HCT116 (cell line): ENCODE results near the gene RUNX2. TPM values are rescaled to one million over a fixed set of nuclear protein-coding genes. Genes with fewer than 3 reads are reported as not detected.

Source experiments
- ATAC-seq: fragments of 200-7000 bp; cut with Tn5 transposase; 2 replicates; pipeline ENCODE4 v1.9.1; 2020; ENCODE audit warnings: mild to moderate bottlenecking, moderate library complexity
- BruUV-seq: library from RNA; stranded (reverse); fragments of 400-500 nt; replicated peaks from 2 replicates; lab custom pipeline; 2021; lab: Mats Ljungman, UMichigan
- CTCF ChIA-PET: fragments of 300-600 bp; sonication (Branson Sonifier 250); formaldehyde crosslinking; loops from one replicate; lab custom pipeline; 2021; ENCODE audit warnings: antibody characterized with exemption; lab: Charles Lee
- POLR2A ChIA-PET: fragments of 300-600, 350-600 bp; sonication (Branson Sonifier 250); formaldehyde crosslinking; loops from one replicate; lab custom pipeline; 2021; ENCODE audit warnings: antibody characterized with exemption; lab: Charles Lee
- RAD21 ChIA-PET, 2 experiments: fragments of 300-600 bp; sonication (Branson Sonifier 250); formaldehyde crosslinking; loops; one replicate each; lab custom pipeline; 2023; ENCODE audit warnings: low total read pairs in 2 of 2; ENCODE audit not compliant: uncharacterized antibody in 2 of 2, unreplicated experiment in 2 of 2, low non-redundant PET in 1 of 2; lab: Charles Lee
- DNase-seq: peaks from one replicate; pipeline ENCODE4 v3.0.0-alpha.2; 2010; ENCODE audit warnings: low read depth, low spot score
- H2AFZ ChIP-seq: fragments of 200-600 bp; shearing (Covaris generic), sonication (generic); 2 replicates; pipeline ENCODE4 v1.6.1; 2017; ENCODE audit warnings: low read depth, mixed run types, mixed read lengths, antibody characterized with exemption, low read length; ENCODE audit not compliant: poor library complexity, severe bottlenecking
- H3K27ac ChIP-seq: 2 replicates; pipeline ENCODE4 v1.5.1; 2012; ENCODE audit warnings: low read depth, low read length
- H3K27me3 ChIP-seq: fragments of 200-600 bp; sonication (generic); 2 replicates; pipeline ENCODE4 v1.6.1; 2016; ENCODE audit warnings: mixed run types, low read length, mixed read lengths; ENCODE audit not compliant: insufficient read depth
- H3K36me3 ChIP-seq, 2 experiments: fragments of 200-500 bp in 1 of 2; fragments of 200-600 bp in 1 of 2; sonication (Bioruptor generic) in 1 of 2; sonication (generic) in 1 of 2; 2 replicates each; pipeline versions ENCODE4 v1.5.1 to v1.6.1; 2014 to 2016; ENCODE audit warnings: low read length in 2 of 2, inconsistent platforms in 1 of 2, mixed read lengths in 1 of 2, mixed run types in 1 of 2; ENCODE audit not compliant: insufficient read depth in 2 of 2, control insufficient read depth in 1 of 2
- H3K4me1 ChIP-seq, 2 experiments: fragments of 200-600 bp in 1 of 2; sonication (generic) in 1 of 2; 2 replicates each; pipeline versions ENCODE4 v1.5.1 to v1.6.1; 2012 to 2017; ENCODE audit warnings: low read length in 2 of 2, inconsistent platforms in 1 of 2, mild to moderate bottlenecking in 1 of 2, mixed read lengths in 1 of 2, mixed run types in 1 of 2, moderate library complexity in 1 of 2; ENCODE audit not compliant: insufficient read depth in 2 of 2, control insufficient read depth in 1 of 2
- H3K4me2 ChIP-seq: fragments of 200-600 bp; sonication (generic); 2 replicates; pipeline ENCODE4 v1.6.1; 2017; ENCODE audit warnings: mixed run types, low read length, mixed read lengths
- H3K4me3 ChIP-seq, 2 experiments: fragments of 200-600 bp in 1 of 2; sonication (generic) in 1 of 2; replicated peaks in 1 of 2; 2 replicates each; pipeline ENCODE4 v1.5.1; 2011 to 2016; ENCODE audit warnings: low read length in 2 of 2, control low read depth in 1 of 2, low read depth in 1 of 2, mild to moderate bottlenecking in 1 of 2, mixed read lengths in 1 of 2, mixed run types in 1 of 2
- H3K79me2 ChIP-seq: fragments of 200-600 bp; sonication (generic); 2 replicates; pipeline ENCODE4 v1.6.1; 2017; ENCODE audit warnings: mild to moderate bottlenecking, mixed run types, low read length, moderate library complexity, mixed read lengths; ENCODE audit not compliant: insufficient read depth
- H3K9ac ChIP-seq: fragments of 200-600 bp; sonication (generic); 2 replicates; pipeline ENCODE4 v1.6.1; 2016; ENCODE audit warnings: low read length, mixed read lengths
- H3K9me2 ChIP-seq: fragments of 200-600 bp; sonication (generic), shearing (Covaris generic); 2 replicates; pipeline ENCODE4 v1.6.1; 2017; ENCODE audit warnings: mixed run types, mild to moderate bottlenecking, moderate library complexity; ENCODE audit not compliant: insufficient read depth
- H3K9me3 ChIP-seq, 2 experiments: fragments of 200-500 bp in 1 of 2; fragments of 200-600 bp in 1 of 2; sonication (Bioruptor generic) in 1 of 2; sonication (generic) in 1 of 2; 2 replicates each; pipeline ENCODE4 v1.6.1; 2014 to 2017; ENCODE audit warnings: low read length in 2 of 2, mixed read lengths in 2 of 2, inconsistent platforms in 1 of 2, low read depth in 1 of 2, mild to moderate bottlenecking in 1 of 2, mixed run types in 1 of 2, moderate library complexity in 1 of 2; ENCODE audit not compliant: control insufficient read depth in 1 of 2, insufficient read depth in 1 of 2
- H4K20me1 ChIP-seq: fragments of 200-600 bp; sonication (generic), shearing (Covaris generic); 2 replicates; pipeline ENCODE4 v1.6.1; 2017; ENCODE audit warnings: mixed run types, mild to moderate bottlenecking, moderate library complexity; ENCODE audit not compliant: insufficient read depth
- CBX3 ChIP-seq: IDR thresholded peaks from 2 replicates; pipeline ENCODE4 v1.6.1; 2012; ENCODE audit warnings: low read depth
- CEBPB ChIP-seq: IDR thresholded peaks from 2 replicates; pipeline ENCODE4 v1.6.1; 2012; ENCODE audit warnings: low read depth
- EGR1 ChIP-seq: IDR thresholded peaks from 2 replicates; pipeline ENCODE4 v1.6.1; 2012; ENCODE audit warnings: low read depth
- ELF1 ChIP-seq: IDR thresholded peaks from 2 replicates; pipeline ENCODE4 v1.6.1; 2012; ENCODE audit warnings: low read depth, borderline replicate concordance
- EZH2 ChIP-seq: fragments of 200-600 bp; sonication (generic); IDR thresholded peaks from 2 replicates; pipeline ENCODE4 v1.6.1; 2017; ENCODE audit warnings: antibody characterized with exemption, mixed run types
- EZH2phosphoT487 ChIP-seq: fragments of 200-600 bp; IDR thresholded peaks from 2 replicates; pipeline ENCODE4 v1.6.1; 2018; ENCODE audit warnings: antibody characterized with exemption, borderline replicate concordance
- FOSL1 ChIP-seq: IDR thresholded peaks from 2 replicates; pipeline ENCODE4 v1.6.1; 2012; ENCODE audit warnings: low read depth
- JUND ChIP-seq: IDR thresholded peaks from 2 replicates; pipeline ENCODE4 v1.6.1; 2012
- POLR2A ChIP-seq: IDR thresholded peaks from 2 replicates; pipeline ENCODE4 v1.7.0; 2011; ENCODE audit warnings: borderline replicate concordance; ENCODE audit not compliant: insufficient read depth, insufficient read length; ENCODE audit errors: extremely low read depth
- RAD21 ChIP-seq: IDR thresholded peaks from 2 replicates; pipeline ENCODE4 v1.6.1; 2012; ENCODE audit warnings: low read depth, mild to moderate bottlenecking
- SP1 ChIP-seq: IDR thresholded peaks from 2 replicates; pipeline ENCODE4 v1.6.1; 2012; ENCODE audit warnings: low read depth
- SRF ChIP-seq: IDR thresholded peaks from 2 replicates; pipeline ENCODE4 v1.6.1; 2012; ENCODE audit warnings: low read depth
- TCF7L2 ChIP-seq: IDR thresholded peaks from 2 replicates; pipeline ENCODE4 v1.7.0; 2011; ENCODE audit warnings: borderline replicate concordance, inconsistent platforms; ENCODE audit not compliant: insufficient read depth, insufficient read length; ENCODE audit errors: extremely low read depth
- YY1 ChIP-seq: IDR thresholded peaks from 2 replicates; pipeline ENCODE4 v1.6.1; 2011; ENCODE audit warnings: low read length, low read depth, moderate library complexity, mild to moderate bottlenecking; ENCODE audit not compliant: insufficient replicate concordance; ENCODE audit errors: extremely low read depth
- ZFX ChIP-seq: fragments of 450-650 bp; IDR thresholded peaks from 2 replicates; pipeline ENCODE4 v1.6.1; 2017
- ZNF274 ChIP-seq: fragments of 200-500 bp; sonication (Bioruptor generic); IDR thresholded peaks from 2 replicates; pipeline ENCODE4 v1.6.1; 2014; ENCODE audit warnings: mild to moderate bottlenecking, low read depth, low read length, inconsistent platforms
- intact Hi-C: fragments of 100-400 bp; cut with micrococcal nuclease; formaldehyde crosslinking; loops from 2 replicates; pipeline ENCODE4 v1.10.0; 2022
- total RNA-seq: library from RNA; stranded (reverse); gene quantifications from one replicate; pipeline ENCODE4 v1.2.1, GENCODE V29; 2021; ENCODE audit not compliant: unreplicated experiment
- TF ChIP-seq, protein P1 (sequence below): IDR thresholded peaks from 2 replicates; pipeline ENCODE4 v1.6.1; 2012
- TF ChIP-seq, protein P2 (sequence below), 3 experiments: fragments of 200-600 bp in 1 of 3; sonication (generic) in 1 of 3; IDR thresholded peaks in 2 of 3; conservative IDR thresholded peaks in 1 of 3; 2 replicates each; pipeline ENCODE4 v1.5.1; 2012 to 2017; ENCODE audit warnings: low read depth in 2 of 3, low read length in 2 of 3, antibody characterized with exemption in 1 of 3, borderline replicate concordance in 1 of 3, control low read depth in 1 of 3, mild to moderate bottlenecking in 1 of 3, mixed read lengths in 1 of 3, mixed run types in 1 of 3, moderate library complexity in 1 of 3; ENCODE audit not compliant: insufficient read depth in 1 of 3
- TF ChIP-seq, protein P3 (sequence below): IDR thresholded peaks from 2 replicates; pipeline ENCODE4 v1.6.1; 2012; ENCODE audit warnings: low read depth
- TF ChIP-seq, protein P4 (sequence below): IDR thresholded peaks from 2 replicates; pipeline ENCODE4 v1.6.1; 2011; ENCODE audit warnings: mild to moderate bottlenecking, low read length, moderate library complexity; ENCODE audit not compliant: insufficient replicate concordance; ENCODE audit errors: extremely low read depth

Gene RUNX2
- total RNA-seq, 1 experiment from 2014 or later = 1.1 TPM

DNA sequence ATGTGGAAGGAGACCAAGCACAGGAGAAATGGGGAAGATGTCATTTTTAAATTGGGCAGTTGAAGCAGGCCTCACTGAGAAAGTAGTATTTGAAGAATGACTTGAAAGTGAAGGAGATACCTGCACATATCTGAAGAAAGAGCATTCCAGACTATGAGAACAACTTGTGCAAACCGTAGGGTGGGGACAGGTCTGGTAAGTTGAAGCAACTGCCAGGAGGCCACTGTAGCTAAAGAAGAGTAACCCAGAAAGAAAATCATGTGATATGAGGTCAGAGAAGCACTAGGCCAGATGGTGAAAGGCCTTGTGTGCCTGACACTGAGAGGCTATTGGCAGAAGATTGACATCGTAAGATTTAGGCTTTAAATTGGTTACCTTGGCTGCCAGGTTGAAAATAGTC, 54.3 kb downstream of the RUNX2 start:
- ChIA-PET CTCF (no interaction called here), POLR2A (no interaction called here), RAD21 (no interaction called here)
- TF ChIP-seq CEBPB = no peak
- no peak for TF ChIP-seq ZFX
- no peak for TF ChIP-seq POLR2A
- TF ChIP-seq YY1 = no peak
- TF ChIP-seq, protein P1, sequence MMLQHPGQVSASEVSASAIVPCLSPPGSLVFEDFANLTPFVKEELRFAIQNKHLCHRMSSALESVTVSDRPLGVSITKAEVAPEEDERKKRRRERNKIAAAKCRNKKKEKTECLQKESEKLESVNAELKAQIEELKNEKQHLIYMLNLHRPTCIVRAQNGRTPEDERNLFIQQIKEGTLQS = no peak
- no peak for TF ChIP-seq ELF1
- no peak for TF ChIP-seq EGR1
- TF ChIP-seq CBX3 = no peak
- TF ChIP-seq, protein P2, sequence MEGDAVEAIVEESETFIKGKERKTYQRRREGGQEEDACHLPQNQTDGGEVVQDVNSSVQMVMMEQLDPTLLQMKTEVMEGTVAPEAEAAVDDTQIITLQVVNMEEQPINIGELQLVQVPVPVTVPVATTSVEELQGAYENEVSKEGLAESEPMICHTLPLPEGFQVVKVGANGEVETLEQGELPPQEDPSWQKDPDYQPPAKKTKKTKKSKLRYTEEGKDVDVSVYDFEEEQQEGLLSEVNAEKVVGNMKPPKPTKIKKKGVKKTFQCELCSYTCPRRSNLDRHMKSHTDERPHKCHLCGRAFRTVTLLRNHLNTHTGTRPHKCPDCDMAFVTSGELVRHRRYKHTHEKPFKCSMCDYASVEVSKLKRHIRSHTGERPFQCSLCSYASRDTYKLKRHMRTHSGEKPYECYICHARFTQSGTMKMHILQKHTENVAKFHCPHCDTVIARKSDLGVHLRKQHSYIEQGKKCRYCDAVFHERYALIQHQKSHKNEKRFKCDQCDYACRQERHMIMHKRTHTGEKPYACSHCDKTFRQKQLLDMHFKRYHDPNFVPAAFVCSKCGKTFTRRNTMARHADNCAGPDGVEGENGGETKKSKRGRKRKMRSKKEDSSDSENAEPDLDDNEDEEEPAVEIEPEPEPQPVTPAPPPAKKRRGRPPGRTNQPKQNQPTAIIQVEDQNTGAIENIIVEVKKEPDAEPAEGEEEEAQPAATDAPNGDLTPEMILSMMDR (IDR thresholded peaks at IDR 0.05 in 2 of 3, conservative IDR thresholded peaks at IDR 0.05 in 1 of 3; ENCODE audit: borderline replicate concordance in 1 of 3, insufficient read depth in 1 of 3, low read depth in 2 of 3, low read length in 2 of 3) = no peak
- TF ChIP-seq, protein P3, sequence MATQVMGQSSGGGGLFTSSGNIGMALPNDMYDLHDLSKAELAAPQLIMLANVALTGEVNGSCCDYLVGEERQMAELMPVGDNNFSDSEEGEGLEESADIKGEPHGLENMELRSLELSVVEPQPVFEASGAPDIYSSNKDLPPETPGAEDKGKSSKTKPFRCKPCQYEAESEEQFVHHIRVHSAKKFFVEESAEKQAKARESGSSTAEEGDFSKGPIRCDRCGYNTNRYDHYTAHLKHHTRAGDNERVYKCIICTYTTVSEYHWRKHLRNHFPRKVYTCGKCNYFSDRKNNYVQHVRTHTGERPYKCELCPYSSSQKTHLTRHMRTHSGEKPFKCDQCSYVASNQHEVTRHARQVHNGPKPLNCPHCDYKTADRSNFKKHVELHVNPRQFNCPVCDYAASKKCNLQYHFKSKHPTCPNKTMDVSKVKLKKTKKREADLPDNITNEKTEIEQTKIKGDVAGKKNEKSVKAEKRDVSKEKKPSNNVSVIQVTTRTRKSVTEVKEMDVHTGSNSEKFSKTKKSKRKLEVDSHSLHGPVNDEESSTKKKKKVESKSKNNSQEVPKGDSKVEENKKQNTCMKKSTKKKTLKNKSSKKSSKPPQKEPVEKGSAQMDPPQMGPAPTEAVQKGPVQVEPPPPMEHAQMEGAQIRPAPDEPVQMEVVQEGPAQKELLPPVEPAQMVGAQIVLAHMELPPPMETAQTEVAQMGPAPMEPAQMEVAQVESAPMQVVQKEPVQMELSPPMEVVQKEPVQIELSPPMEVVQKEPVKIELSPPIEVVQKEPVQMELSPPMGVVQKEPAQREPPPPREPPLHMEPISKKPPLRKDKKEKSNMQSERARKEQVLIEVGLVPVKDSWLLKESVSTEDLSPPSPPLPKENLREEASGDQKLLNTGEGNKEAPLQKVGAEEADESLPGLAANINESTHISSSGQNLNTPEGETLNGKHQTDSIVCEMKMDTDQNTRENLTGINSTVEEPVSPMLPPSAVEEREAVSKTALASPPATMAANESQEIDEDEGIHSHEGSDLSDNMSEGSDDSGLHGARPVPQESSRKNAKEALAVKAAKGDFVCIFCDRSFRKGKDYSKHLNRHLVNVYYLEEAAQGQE = no peak
- no peak for TF ChIP-seq EZH2phosphoT487
- TF ChIP-seq RAD21 = no peak
- TF ChIP-seq SP1 = no peak
- no peak for TF ChIP-seq TCF7L2
- no peak for TF ChIP-seq ZNF274
- no peak for TF ChIP-seq SRF
- TF ChIP-seq EZH2 = no peak
- no peak for TF ChIP-seq JUND
- TF ChIP-seq, protein P4, sequence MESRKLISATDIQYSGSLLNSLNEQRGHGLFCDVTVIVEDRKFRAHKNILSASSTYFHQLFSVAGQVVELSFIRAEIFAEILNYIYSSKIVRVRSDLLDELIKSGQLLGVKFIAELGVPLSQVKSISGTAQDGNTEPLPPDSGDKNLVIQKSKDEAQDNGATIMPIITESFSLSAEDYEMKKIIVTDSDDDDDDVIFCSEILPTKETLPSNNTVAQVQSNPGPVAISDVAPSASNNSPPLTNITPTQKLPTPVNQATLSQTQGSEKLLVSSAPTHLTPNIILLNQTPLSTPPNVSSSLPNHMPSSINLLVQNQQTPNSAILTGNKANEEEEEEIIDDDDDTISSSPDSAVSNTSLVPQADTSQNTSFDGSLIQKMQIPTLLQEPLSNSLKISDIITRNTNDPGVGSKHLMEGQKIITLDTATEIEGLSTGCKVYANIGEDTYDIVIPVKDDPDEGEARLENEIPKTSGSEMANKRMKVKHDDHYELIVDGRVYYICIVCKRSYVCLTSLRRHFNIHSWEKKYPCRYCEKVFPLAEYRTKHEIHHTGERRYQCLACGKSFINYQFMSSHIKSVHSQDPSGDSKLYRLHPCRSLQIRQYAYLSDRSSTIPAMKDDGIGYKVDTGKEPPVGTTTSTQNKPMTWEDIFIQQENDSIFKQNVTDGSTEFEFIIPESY = no peak
- TF ChIP-seq FOSL1 = no peak
- H3K4me3 ChIP-seq = no peak overlapping the region
- no peak overlapping the region for H3K27ac ChIP-seq
- DNase-seq = no peak
- no peaks in the 10 kb centered on the region for H3K79me2 ChIP-seq
- H2AFZ ChIP-seq = no peak overlapping the region
- H3K27me3 ChIP-seq = no peaks in the 10 kb centered on the region
- no peaks in the 10 kb centered on the region for H4K20me1 ChIP-seq
- ATAC-seq = no peak
- no peaks in the 10 kb centered on the region for H3K36me3 ChIP-seq
- no peak overlapping the region for H3K9ac ChIP-seq
- H3K9me2 ChIP-seq = no peaks in the 10 kb centered on the region
- BruUV-seq = no TSS peak
- peaks cover 6 to 9% of the 10 kb centered on the region in 2 experiments; a peak in 3 of 4 replicates for H3K4me1 ChIP-seq
- no peaks in the 10 kb centered on the region for H3K9me3 ChIP-seq
- no peak overlapping the region for H3K4me2 ChIP-seq
- intact Hi-C loops = no loop called here
